GM18502 (cell line): Measurements from ENCODE around the gene EPRS1.
"Not testable (repeated sequence)": the region's sequence is repeated elsewhere in the genome, so short reads cannot be mapped to it uniquely, and the experiment has no call there.

Experiments used
- ATAC-seq: cut with Tn5 transposase; IDR thresholded peaks from one replicate; pipeline ENCODE4 v1.9.1; 2021; ENCODE audit warnings: mild to moderate bottlenecking; ENCODE audit not compliant: unreplicated experiment, poor library complexity

EPRS1 gene

DNA sequence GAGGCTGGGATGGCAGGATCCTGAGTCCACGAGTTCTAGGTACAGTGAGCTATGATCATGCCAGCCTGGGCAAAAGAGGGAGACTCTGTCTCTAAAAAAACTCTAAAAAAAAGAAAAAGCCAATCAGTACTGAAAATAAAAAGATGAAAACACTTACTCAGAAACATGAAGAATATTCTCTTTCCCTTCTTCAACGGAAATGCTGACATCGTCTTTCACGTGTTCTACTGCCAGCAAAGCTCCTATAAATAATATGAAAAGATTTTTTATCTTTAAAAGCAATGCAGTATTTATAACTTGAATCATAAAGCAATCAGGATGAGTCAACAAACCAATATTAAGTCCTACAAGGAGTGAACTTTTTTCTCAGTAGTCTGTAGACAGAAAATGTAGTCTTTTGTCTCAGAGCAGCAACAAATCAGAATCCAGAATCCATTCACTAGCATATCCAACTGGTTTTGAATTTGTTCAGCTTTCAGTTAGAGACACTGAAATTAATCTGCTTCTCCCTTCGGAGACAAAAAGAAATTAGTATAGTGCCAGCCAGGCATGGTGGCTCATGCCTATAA is 6.2 kb downstream of the EPRS1 start:
- no peak for ATAC-seq

- no peak for ATAC-seq
These were observed 7.7 kb downstream of the EPRS1 start for GRCh38 chr1:220038640-220039039.

GRCh38 chr1:220037810-220038209 is 8.5 kb downstream of the EPRS1 start:
- not testable (repeated sequence) for ATAC-seq

GRCh38 chr1:220032911-220033310 is 13.4 kb downstream of the EPRS1 start:
- ATAC-seq, result no peak

DNA sequence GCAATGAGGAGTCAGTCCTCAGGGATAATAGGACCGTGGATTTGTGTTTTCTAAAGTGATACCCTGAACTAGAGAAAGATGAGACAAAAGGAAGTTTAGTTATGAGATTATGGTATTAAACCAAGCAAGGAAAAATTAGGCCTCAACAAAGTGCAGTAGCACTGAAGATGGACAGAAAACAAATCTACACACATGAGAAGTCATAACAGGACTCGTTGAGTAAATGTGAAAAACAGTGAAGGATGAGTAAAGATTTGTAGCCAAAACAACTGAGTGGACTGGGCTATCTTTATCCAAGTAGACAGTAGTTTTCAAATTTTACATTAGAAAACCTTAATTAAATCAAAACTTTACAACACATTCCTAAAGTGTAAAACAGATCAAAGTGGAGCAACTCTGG is 15.0 kb downstream of the EPRS1 start:
- ATAC-seq, result no peak

DNA sequence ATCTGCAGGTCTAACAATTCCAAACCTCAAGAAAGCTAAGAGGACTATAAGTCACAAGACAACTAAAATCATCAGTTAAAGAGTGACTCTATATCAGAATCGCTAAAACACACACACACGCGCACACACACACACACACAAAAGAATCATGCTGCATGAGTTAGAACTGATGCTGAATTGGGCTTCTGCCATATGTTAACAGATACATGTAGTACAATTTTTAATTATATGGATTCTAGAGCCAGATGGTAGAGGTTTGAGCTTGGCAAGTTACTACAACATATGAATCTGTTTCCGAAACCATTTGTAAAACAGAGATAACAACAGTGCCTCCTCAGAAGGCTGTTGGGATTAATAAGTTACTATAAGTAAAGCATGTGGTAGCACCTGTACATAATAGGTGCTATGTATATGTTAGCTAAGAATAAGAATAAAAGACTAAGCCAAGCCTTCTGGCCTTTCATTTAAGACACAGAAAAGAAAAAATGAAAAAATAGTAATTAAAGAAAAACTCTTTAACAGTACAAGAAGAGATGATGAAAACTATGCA is 17.9 kb downstream of the EPRS1 start:
- ATAC-seq, result no peak

- ATAC-seq, result no peak
These were observed 27.2 kb downstream of the EPRS1 start for GRCh38 chr1:220019071-220019470.

- no peak for ATAC-seq
These were observed 32.8 kb downstream of the EPRS1 start for GRCh38 chr1:220013497-220013896.

DNA sequence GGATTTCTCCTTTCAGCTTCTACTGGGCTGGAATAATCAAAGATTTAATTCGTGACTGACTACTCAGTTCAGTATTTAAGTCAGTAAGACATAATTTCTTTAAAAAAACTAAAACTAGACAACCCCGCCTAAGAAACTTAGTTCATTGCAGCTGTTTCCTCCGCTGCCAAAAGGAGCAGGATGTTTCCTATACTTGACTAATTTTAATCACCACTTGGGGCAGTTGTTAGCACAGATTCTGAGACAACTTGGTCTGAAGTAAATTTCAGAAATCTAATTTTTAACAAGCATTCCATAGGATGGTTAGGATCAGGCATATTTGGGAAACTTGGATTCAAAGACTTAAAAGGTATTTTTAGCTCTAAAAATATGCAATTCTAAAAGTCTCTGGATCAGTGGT is 34.0 kb downstream of the EPRS1 start:
- no peak for ATAC-seq

DNA sequence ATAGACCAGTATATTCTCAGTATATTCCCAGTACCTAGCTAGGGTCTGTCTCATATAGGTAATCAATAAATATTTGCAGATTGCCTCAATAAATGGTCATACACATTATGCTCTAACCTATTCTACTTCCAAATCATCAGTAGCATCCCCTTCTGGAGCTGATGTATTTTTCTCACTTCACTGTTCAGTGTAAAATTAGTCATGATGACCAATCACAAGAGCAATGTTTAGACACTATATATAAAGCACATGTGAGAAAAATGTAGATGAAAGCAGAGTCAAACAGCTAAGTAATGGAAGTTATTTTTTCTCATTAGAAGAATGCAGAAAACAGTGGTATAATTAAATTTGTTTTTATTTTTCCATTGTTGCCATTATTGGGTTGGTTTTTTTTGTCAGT is 34.7 kb downstream of the EPRS1 start:
- ATAC-seq, result no peak

DNA sequence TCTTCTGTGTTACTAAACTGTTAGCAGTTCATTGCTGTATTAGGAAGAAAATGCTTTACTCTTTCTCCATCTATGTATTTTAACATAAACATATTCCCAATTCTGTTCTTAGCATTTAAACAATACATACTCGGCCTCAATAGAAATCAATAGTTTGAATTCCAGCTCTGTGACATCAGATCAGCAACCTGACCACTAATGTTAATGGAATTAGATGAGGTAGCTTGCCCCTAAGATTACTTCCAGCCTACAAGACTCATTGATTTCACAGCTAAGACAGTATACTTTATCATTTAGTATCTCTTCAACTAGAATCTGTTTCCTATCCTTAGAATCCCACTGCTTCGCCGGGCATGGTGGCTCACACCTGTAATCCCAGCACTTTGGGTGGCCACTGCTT is 38.9 kb downstream of the EPRS1 start:
- ATAC-seq, result no peak

DNA sequence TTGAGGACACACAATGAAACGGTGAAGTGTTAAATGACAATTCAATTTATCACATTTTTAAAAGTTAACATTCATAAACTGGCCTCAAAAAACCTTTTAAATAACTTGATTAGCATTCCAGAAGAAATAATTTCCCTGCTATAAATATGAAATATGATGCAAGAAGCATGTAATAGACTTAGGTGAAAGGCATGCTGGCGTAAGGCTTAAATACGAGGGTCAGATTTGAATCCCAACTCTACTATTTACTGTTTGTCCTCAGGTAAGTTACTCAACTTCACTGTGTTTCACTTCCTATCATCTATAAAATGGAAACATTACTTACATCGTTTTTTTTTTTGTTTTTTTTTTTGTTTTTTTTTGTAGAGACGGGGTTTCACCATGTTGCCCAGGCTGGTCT is 40.8 kb downstream of the EPRS1 start:
- ATAC-seq, result no peak

- no peak for ATAC-seq
These were observed 42.5 kb downstream of the EPRS1 start for GRCh38 chr1:220003610-220004299.

GRCh38 chr1:220003015-220003414 is 43.3 kb downstream of the EPRS1 start:
- ATAC-seq, result no peak

GRCh38 chr1:220001095-220001501 is 45.2 kb downstream of the EPRS1 start:
- no peak for ATAC-seq

- no peak for ATAC-seq
These were observed 46.5 kb downstream of the EPRS1 start for GRCh38 chr1:219999821-220000220.
